Measurements from ENCODE around the gene MASP1.

Gene MASP1

GRCh38 chr3:187318819-187319616, 27.5 kb upstream of the MASP1 start:
- Histone ChIP-seq H3K9ac (ENCODE audit: low read depth, low read length) (no peak overlapping the region), H3K4me3 (ENCODE audit: low read length) (no peak overlapping the region)

GRCh38 chr3:187315872-187316271, 24.3 kb upstream of the MASP1 start:
- no peaks in the 10 kb centered on the region for H3K9me3 ChIP-seq (ENCODE audit: insufficient read depth, low read depth, low read length)
- no peak overlapping the region for H3K27ac ChIP-seq (ENCODE audit: low read length)
- 0 out of 2 replicates have a peak, but pooled peaks cover 4% of the 10 kb centered on the region for H3K27me3 ChIP-seq (ENCODE audit: insufficient read depth, low read length)
- H3K36me3 ChIP-seq (ENCODE audit: insufficient read depth, low read depth, low read length) = no peaks in the 10 kb centered on the region
- H3K9ac ChIP-seq (ENCODE audit: low read depth, low read length) = no peak overlapping the region
- H3K4me3 ChIP-seq (ENCODE audit: low read length) = no peak overlapping the region
- peaks cover 7% of the 10 kb centered on the region for H3K4me1 ChIP-seq (ENCODE audit: insufficient read depth, low read length)

More at GRCh38 chr3:187318819-187319616, 27.5 kb upstream of the MASP1 start:
- Histone ChIP-seq H3K4me1 (ENCODE audit: insufficient read depth, low read length) (peaks cover 7% of the 10 kb centered on the region), H3K27me3 (ENCODE audit: insufficient read depth, low read length) (0 out of 2 replicates have a peak, but pooled peaks cover 4% of the 10 kb centered on the region), H3K27ac (ENCODE audit: low read length) (no peak overlapping the region), H3K36me3 (ENCODE audit: insufficient read depth, low read depth, low read length) (no peaks in the 10 kb centered on the region), H3K9me3 (ENCODE audit: insufficient read depth, low read depth, low read length) (no peaks in the 10 kb centered on the region)

DNA sequence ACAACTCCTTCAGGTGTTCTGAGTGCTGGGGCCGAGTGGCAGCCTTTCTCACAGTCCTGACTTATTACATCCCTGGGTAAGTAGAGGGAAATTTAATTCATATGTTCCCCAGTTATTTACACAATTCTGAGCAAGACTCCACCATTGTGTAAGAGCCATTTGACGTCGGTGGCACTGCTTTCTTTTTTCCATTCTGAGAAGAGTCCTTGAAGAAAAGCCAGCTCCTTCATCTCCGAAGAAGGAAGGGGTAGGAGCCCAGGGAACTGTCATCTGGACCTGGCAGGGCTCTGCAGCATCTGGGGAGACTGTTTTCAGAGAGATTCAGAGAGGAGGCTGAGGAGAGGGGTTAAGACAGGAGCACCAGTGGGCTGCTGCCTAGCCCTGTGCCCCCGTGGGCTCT, 22.6 kb upstream of the MASP1 start:
- Histone ChIP-seq H3K4me3 (ENCODE audit: low read length) (no peak overlapping the region), H3K36me3 (ENCODE audit: insufficient read depth, low read depth, low read length) (no peaks in the 10 kb centered on the region), H3K27ac (ENCODE audit: low read length) (no peak overlapping the region), H3K27me3 (ENCODE audit: insufficient read depth, low read length) (no peaks in the 10 kb centered on the region), H3K9me3 (ENCODE audit: insufficient read depth, low read depth, low read length) (no peaks in the 10 kb centered on the region), H3K4me1 (ENCODE audit: insufficient read depth, low read length) (peaks cover 3% of the 10 kb centered on the region; the same call in 1 of the 2 replicates), H3K9ac (ENCODE audit: low read depth, low read length) (no peak overlapping the region)

- Histone ChIP-seq H3K9me3 (ENCODE audit: insufficient read depth, low read depth, low read length) (no peaks in the 10 kb centered on the region), H3K36me3 (ENCODE audit: insufficient read depth, low read depth, low read length) (no peaks in the 10 kb centered on the region), H3K4me3 (ENCODE audit: low read length) (no peak overlapping the region), H3K27ac (ENCODE audit: low read length) (no peak overlapping the region), H3K27me3 (ENCODE audit: insufficient read depth, low read length) (no peaks in the 10 kb centered on the region), H3K9ac (ENCODE audit: low read depth, low read length) (no peak overlapping the region), H3K4me1 (ENCODE audit: insufficient read depth, low read length) (no peaks in the 10 kb centered on the region)
These were observed 19.5 kb upstream of the MASP1 start for GRCh38 chr3:187310954-187311470.

DNA sequence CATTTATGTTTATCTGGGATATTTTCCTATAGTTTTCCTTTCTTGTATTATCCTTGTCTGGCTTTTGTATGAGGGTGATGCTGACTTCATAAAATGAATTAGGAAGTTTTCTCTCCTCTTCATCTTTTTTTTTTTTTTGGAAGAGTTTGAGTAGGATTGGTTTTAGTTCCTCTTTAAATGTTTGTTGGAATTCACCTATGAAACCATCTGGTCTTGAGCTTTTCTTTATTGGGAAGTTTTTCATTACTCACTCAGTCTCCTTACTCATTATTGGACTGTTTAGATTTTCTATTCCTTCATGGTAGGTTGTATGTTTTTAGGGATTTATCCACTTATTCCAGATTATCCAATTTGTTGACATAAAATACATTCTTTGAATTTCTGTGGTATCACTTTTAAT, 18.7 kb upstream of the MASP1 start:
- Histone ChIP-seq H3K9me3 (ENCODE audit: insufficient read depth, low read depth, low read length) (no peaks in the 10 kb centered on the region), H3K4me1 (ENCODE audit: insufficient read depth, low read length) (no peaks in the 10 kb centered on the region)

GRCh38 chr3:187305881-187306280, 14.3 kb upstream of the MASP1 start:
- H3K4me3 ChIP-seq (ENCODE audit: low read length) = no peak overlapping the region
- no peak overlapping the region for H3K9ac ChIP-seq (ENCODE audit: low read depth, low read length)
- no peaks in the 10 kb centered on the region for H3K36me3 ChIP-seq (ENCODE audit: insufficient read depth, low read depth, low read length)
- H3K27me3 ChIP-seq (ENCODE audit: insufficient read depth, low read length) = no peaks in the 10 kb centered on the region
- no peaks in the 10 kb centered on the region for H3K9me3 ChIP-seq (ENCODE audit: insufficient read depth, low read depth, low read length)
- H3K27ac ChIP-seq (ENCODE audit: low read length) = no peak overlapping the region
- H3K4me1 ChIP-seq (ENCODE audit: insufficient read depth, low read length) = no peaks in the 10 kb centered on the region

More for the DNA sequence above, 18.7 kb upstream of the MASP1 start:
- no peaks in the 10 kb centered on the region for H3K27me3 ChIP-seq (ENCODE audit: insufficient read depth, low read length)
- no peak overlapping the region for H3K4me3 ChIP-seq (ENCODE audit: low read length)
- no peak overlapping the region for H3K27ac ChIP-seq (ENCODE audit: low read length)
- H3K9ac ChIP-seq (ENCODE audit: low read depth, low read length) = no peak overlapping the region
- no peaks in the 10 kb centered on the region for H3K36me3 ChIP-seq (ENCODE audit: insufficient read depth, low read depth, low read length)

GRCh38 chr3:187299611-187300010, 8.1 kb upstream of the MASP1 start:
- Histone ChIP-seq H3K9ac (ENCODE audit: low read depth, low read length) (no peak overlapping the region), H3K27ac (ENCODE audit: low read length) (no peak overlapping the region), H3K36me3 (ENCODE audit: insufficient read depth, low read depth, low read length) (no peaks in the 10 kb centered on the region), H3K4me1 (ENCODE audit: insufficient read depth, low read length) (peaks cover 12% of the 10 kb centered on the region; the same call in 1 of the 2 replicates), H3K27me3 (ENCODE audit: insufficient read depth, low read length) (no peaks in the 10 kb centered on the region), H3K4me3 (ENCODE audit: low read length) (no peak overlapping the region), H3K9me3 (ENCODE audit: insufficient read depth, low read depth, low read length) (no peaks in the 10 kb centered on the region)

DNA sequence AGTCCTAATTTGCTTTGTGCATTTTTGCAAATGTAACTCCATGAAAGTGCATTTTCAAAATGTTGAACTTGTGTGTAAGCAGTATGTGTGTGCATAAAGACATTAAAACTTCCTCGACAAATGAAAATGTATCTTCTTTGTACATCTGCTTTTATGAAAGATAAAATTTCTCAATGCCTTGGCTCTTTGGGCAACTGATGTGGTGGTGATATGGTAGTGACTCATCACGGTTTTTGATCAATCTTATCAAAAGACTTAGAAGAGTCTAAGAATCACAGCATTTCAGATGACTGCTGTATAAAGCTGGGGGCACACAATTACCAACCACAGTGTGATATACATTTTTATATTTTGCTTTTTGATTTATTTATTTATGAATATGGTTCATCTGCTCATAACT, 5.4 kb upstream of the MASP1 start:
- Histone ChIP-seq H3K9ac (ENCODE audit: low read depth, low read length) (no peak overlapping the region), H3K9me3 (ENCODE audit: insufficient read depth, low read depth, low read length) (no peaks in the 10 kb centered on the region), H3K4me3 (ENCODE audit: low read length) (no peak overlapping the region), H3K36me3 (ENCODE audit: insufficient read depth, low read depth, low read length) (no peaks in the 10 kb centered on the region), H3K27me3 (ENCODE audit: insufficient read depth, low read length) (no peaks in the 10 kb centered on the region; the same call in 1 of the 2 replicates), H3K4me1 (ENCODE audit: insufficient read depth, low read length) (peaks cover 16% of the 10 kb centered on the region; the same call in 1 of the 2 replicates), H3K27ac (ENCODE audit: low read length) (no peak overlapping the region)

DNA sequence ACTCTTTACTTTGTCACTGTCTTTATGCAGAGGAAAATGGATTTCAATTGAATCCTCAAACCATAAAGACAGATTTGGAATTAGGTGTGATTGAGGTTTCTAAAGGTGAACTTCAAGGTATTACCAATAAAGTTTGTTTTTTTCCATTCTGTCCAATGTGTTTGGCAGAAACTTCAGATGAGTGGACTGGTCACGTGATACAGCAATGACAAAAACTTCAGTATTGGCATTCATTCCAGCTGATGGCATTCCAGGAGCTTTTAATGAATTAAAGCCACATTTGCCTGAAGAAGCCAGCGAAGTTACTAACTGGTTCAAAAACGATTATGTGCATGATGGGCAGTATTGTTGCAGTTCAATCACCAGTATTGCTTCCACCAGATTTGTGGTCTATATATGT, 4.5 kb upstream of the MASP1 start:
- Histone ChIP-seq H3K27me3 (ENCODE audit: insufficient read depth, low read length) (peaks cover 8% of the 10 kb centered on the region), H3K36me3 (ENCODE audit: insufficient read depth, low read depth, low read length) (no peaks in the 10 kb centered on the region), H3K9me3 (ENCODE audit: insufficient read depth, low read depth, low read length) (no peaks in the 10 kb centered on the region), H3K4me3 (ENCODE audit: low read length) (no peak overlapping the region), H3K27ac (ENCODE audit: low read length) (no peak overlapping the region), H3K9ac (ENCODE audit: low read depth, low read length) (no peak overlapping the region), H3K4me1 (ENCODE audit: insufficient read depth, low read length) (peaks cover 18% of the 10 kb centered on the region; the same call in 1 of the 2 replicates)

GRCh38 chr3:187295316-187296034, 3.9 kb upstream of the MASP1 start:
- H3K27me3 ChIP-seq (ENCODE audit: insufficient read depth, low read length) = peaks cover 13% of the 10 kb centered on the region
- H3K4me3 ChIP-seq (ENCODE audit: low read length) = no peak overlapping the region
- no peak overlapping the region for H3K27ac ChIP-seq (ENCODE audit: low read length)
- H3K4me1 ChIP-seq (ENCODE audit: insufficient read depth, low read length) = peaks cover 23% of the 10 kb centered on the region; the same call in 1 of the 2 replicates
- H3K9me3 ChIP-seq (ENCODE audit: insufficient read depth, low read depth, low read length) = no peaks in the 10 kb centered on the region
- H3K36me3 ChIP-seq (ENCODE audit: insufficient read depth, low read depth, low read length) = no peaks in the 10 kb centered on the region
- H3K9ac ChIP-seq (ENCODE audit: low read depth, low read length) = no peak overlapping the region

DNA sequence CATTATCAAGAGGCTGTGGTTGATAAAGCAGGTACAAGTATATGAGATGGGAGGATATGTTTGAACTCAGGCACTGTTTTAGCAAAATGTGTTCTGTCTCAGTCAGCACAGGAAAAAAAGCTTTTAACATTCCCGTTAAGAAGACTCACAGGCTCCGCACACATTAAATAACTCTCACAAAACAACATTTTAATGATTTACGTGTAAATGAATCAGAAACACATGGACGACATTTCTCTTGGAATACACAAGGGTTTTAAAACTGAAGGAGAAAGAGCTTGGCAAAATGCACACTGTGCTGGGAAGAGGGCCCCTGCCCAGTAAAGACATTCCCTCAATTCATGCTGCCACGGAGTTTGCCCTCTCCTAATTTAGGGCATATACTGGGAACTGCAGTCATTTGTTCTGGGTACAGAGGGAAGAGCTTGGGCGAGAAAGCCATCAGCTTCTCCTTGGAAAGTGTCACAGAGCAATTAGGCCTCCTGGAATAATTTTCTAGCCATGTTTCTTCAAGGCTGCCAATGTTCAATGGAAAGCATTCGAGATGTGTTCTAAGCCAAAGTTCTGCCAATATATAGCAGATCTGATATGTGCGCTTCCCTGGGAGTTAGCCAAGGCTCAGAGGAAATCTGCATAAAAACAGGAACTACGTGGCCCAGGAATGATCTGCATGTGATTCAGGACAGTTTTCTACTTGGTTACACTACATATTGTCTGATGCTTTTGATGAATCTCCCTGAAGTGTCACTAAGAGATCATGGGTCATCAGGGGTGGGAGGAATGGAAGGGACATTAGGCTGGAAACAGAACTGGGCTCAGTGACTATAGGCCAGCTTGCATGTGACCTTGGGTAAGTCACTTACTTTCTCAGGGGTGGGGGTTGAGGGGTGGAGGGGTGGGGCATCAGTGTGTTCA, 2.2 kb upstream of the MASP1 start:
- Histone ChIP-seq H3K9me3 (ENCODE audit: insufficient read depth, low read depth, low read length) (no peaks in the 10 kb centered on the region), H3K4me3 (ENCODE audit: low read length) (no peak overlapping the region), H3K4me1 (ENCODE audit: insufficient read depth, low read length) (peaks cover 23% of the 10 kb centered on the region; the same call in 1 of the 2 replicates), H3K36me3 (ENCODE audit: insufficient read depth, low read depth, low read length) (no peaks in the 10 kb centered on the region), H3K27me3 (ENCODE audit: insufficient read depth, low read length) (peaks cover 21% of the 10 kb centered on the region), H3K27ac (ENCODE audit: low read length) (no peak overlapping the region), H3K9ac (ENCODE audit: low read depth, low read length) (no peak overlapping the region)

Data from iPS-20b (cell line).